ENCODE measurements around the gene MRRF. TPM values are rescaled to one million over a fixed set of nuclear protein-coding genes. Genes with fewer than 3 reads are reported as not detected.

The MRRF gene
- total and polyA plus RNA-seq, 2 donors (not counting 3 experiments of a cell fraction or from before 2014, with no cell fraction given), result 27.2 to 36.4 TPM

DNA sequence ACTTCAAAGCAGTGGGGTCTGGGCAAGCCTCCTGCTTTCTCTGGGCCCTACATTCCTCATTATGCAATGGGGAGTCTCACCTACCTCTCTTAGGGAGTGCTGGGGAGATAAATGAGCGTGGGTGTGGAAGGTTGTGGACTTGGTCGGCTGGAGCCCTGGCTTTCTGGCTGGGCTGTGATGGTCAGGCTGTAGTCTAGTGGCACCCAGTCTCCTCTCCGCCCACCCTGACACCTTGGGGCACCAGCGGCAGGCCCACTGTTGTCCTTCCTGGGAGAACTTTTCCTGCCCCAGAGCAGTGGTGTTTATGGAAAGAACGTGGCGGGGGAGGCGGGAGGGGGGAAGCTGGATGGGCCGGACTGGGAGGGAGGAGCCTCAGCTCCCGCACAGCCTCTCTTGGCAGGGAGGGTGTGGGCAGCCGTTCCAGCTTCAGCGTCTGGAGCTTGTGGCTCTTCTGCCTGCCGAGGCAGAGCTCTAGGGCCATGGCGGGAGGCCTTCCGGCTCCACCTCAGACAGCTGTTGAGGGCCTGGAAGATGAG, 110.3 kb downstream of the MRRF start:
- Histone ChIP-seq H2AFZ (ENCODE audit: low read depth, low read length) (peak overlapping the region; percentile 78), H3K36me3 (ENCODE audit: control insufficient read depth in 2 of 2, extremely low read depth in 1 of 2, insufficient read depth in 2 of 2, low read length in 2 of 2) (no peaks in the 10 kb centered on the region), H4K20me1 (replicated peaks; ENCODE audit: control insufficient read depth, extremely low read depth, insufficient read depth, low read length) (no peaks in the 10 kb centered on the region), H3K4me3 (replicated peaks in 1 of 3; ENCODE audit: insufficient read depth in 1 of 3, low read depth in 1 of 3, low read length in 3 of 3) (no peak overlapping the region), H3K79me2 (ENCODE audit: control insufficient read depth, insufficient read depth, low read length) (no peaks in the 10 kb centered on the region), H3K27me3 (ENCODE audit: control insufficient read depth in 2 of 2, insufficient read depth in 2 of 2, low read length in 2 of 2) (no peaks in the 10 kb centered on the region), H3K4me1 (ENCODE audit: control insufficient read depth, extremely low read depth, insufficient read depth, low read length) (peaks cover 38% of the 10 kb centered on the region), H3K9ac (replicated peaks; ENCODE audit: extremely low read depth, insufficient read depth, low read length) (no peak overlapping the region), H3K9me3 (replicated peaks; ENCODE audit: control insufficient read depth, insufficient read depth, low read length) (no peaks in the 10 kb centered on the region), H3K27ac (ENCODE audit: insufficient read depth, low read depth, low read length) (no peak overlapping the region), H3K9me1 (replicated peaks; ENCODE audit: control insufficient read depth, extremely low read depth, insufficient read depth, low read length) (no peaks in the 10 kb centered on the region), H3K4me2 (ENCODE audit: insufficient read depth, low read length) (no peak overlapping the region)
- CTCF ChIA-PET, result interaction anchor here (0.5 to 1.6 kb wide), 4 partner anchors 14 to 276 kb away, joined by 3 to 8 read pairs (median 5); no protein-coding TSS in a partner anchor
- FAIRE-seq, result peak; percentile 40
- DNase-seq (ENCODE audit: low read depth, low spot score), result peak; percentile 46
- dilution Hi-C loops (cut with MboI; ENCODE audit: extremely low pct_ligation_motif_present, low sequenced_read_pairs) (loop anchor here (25.0 kb wide), 1 partner anchor 263 kb away; no protein-coding TSS in a partner anchor), intact Hi-C loops (cut with micrococcal nuclease) (loop anchor here (5.0 kb wide), 1 partner anchor 437 kb away; no protein-coding TSS in a partner anchor)
- BruUV-seq (replicated peaks), result no TSS peak
- POLR2A ChIA-PET, result interaction anchor here (0.6 kb wide), 1 partner anchor 21 kb away, joined by 3 read pairs; no protein-coding TSS in a partner anchor
- TF ChIP-seq POLR2AphosphoS5 (IDR thresholded peaks at IDR 0.05; ENCODE audit: insufficient read depth, low read depth, low read length) (peak; percentile 30), MYC (IDR thresholded peaks at IDR 0.05; ENCODE audit: low read depth, low read length) (no peak), JUN (IDR thresholded peaks at IDR 0.05; ENCODE audit: borderline replicate concordance, insufficient read depth, insufficient read length, low read depth) (no peak), GATA2 (IDR thresholded peaks at IDR 0.05; ENCODE audit: insufficient read depth, insufficient read length, low read depth, low read length) (no peak), POLR2A (IDR thresholded peaks at IDR 0.05; ENCODE audit: low read depth, low read length) (peak; percentile 9)

- H3K9ac ChIP-seq (replicated peaks; ENCODE audit: extremely low read depth, insufficient read depth, low read length), result no peak overlapping the region
- peaks cover 25% of the 10 kb centered on the region for H3K4me1 ChIP-seq (ENCODE audit: control insufficient read depth, extremely low read depth, insufficient read depth, low read length)
- no peaks in the 10 kb centered on the region for H3K27me3 ChIP-seq (ENCODE audit: control insufficient read depth in 2 of 2, insufficient read depth in 2 of 2, low read length in 2 of 2)
- H3K36me3 ChIP-seq (ENCODE audit: control insufficient read depth in 2 of 2, extremely low read depth in 1 of 2, insufficient read depth in 2 of 2, low read length in 2 of 2), result no peaks in the 10 kb centered on the region
- ChIA-PET POLR2A (no interaction called here), CTCF (interaction anchor here (0.7 to 3.2 kb wide), 6 partner anchors 9 to 278 kb away, joined by 3 to 13 read pairs (median 4); no protein-coding TSS in a partner anchor)
- H3K4me3 ChIP-seq (replicated peaks in 1 of 3; ENCODE audit: insufficient read depth in 1 of 3, low read depth in 1 of 3, low read length in 3 of 3), result no peak overlapping the region
- H2AFZ ChIP-seq (ENCODE audit: low read depth, low read length), result peak overlapping the region; percentile 49
- H3K9me3 ChIP-seq (replicated peaks; ENCODE audit: control insufficient read depth, insufficient read depth, low read length), result no peaks in the 10 kb centered on the region
- intact Hi-C loops (cut with micrococcal nuclease), result loop anchor here (2.0 kb wide), 1 partner anchor 26 kb away; no protein-coding TSS in a partner anchor
- no peak for TF ChIP-seq GATA2 (IDR thresholded peaks at IDR 0.05; ENCODE audit: insufficient read depth, insufficient read length, low read depth, low read length)
- no peak overlapping the region for H3K4me2 ChIP-seq (ENCODE audit: insufficient read depth, low read length)
- DNase-seq (ENCODE audit: low read depth, low spot score), result no peak
- no peak overlapping the region for H3K27ac ChIP-seq (ENCODE audit: insufficient read depth, low read depth, low read length)
- BruUV-seq (replicated peaks), result no TSS peak
- FAIRE-seq, result no peak
- H3K9me1 ChIP-seq (replicated peaks; ENCODE audit: control insufficient read depth, extremely low read depth, insufficient read depth, low read length), result no peaks in the 10 kb centered on the region
- dilution Hi-C loops (cut with MboI; ENCODE audit: extremely low pct_ligation_motif_present, low sequenced_read_pairs), result no loop called here
- H3K79me2 ChIP-seq (ENCODE audit: control insufficient read depth, insufficient read depth, low read length), result no peaks in the 10 kb centered on the region
- H4K20me1 ChIP-seq (replicated peaks; ENCODE audit: control insufficient read depth, extremely low read depth, insufficient read depth, low read length), result no peaks in the 10 kb centered on the region
Observed at GRCh38 chr9:122376796-122377195, 112.1 kb downstream of the MRRF start.

Data from endothelial cell of umbilical vein (primary cell).